Measurements from ENCODE around the gene NEUROG1.

The NEUROG1 gene

DNA sequence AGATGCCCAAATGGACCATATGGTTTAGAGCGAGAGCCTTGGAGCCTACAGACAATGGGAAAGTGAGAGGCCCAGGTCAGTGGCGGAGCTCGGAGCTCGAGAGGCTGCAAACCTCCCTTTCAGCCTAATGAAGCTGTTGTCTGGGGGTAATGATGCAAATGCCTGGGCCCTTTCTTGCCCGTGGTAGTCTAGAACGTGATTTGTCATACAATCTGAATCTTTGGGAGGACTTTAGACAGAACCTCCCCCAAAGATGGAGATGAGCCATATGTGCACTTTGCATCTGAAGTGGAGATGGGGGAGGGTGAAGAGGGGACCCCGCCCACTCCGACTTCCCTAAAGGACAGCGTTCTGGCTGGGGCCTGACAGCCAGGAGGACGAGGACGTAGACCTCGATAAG is 10.3 kb upstream of the NEUROG1 start:
- H3K4me3 ChIP-seq (ENCODE audit: low read depth, low read length) = no peak overlapping the region

DNA sequence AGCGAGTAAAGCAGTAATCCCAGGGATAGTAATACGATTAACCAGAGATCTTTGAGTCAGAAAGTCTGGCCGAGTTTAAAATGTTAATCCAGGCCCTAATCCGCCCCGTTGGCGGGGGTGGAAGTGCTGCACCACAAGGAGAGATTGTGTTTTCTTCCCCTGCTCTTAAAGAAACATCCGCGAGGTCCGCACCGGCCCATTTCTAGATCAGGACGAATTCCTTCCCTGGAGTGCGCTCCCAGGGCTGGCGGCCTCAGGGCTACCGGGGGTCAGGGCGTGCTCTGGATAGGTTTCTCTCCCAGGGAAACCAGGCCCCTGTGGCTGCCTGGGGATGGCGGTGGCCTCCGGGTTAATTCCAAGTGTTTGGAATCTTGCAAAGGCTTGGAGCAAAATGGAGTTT is 9.3 kb upstream of the NEUROG1 start:
- DNase-seq (ENCODE audit: low read depth) = no peak
- no peak overlapping the region for H3K4me3 ChIP-seq (ENCODE audit: low read depth, low read length)
- no peak for TF ChIP-seq CTCF (IDR thresholded peaks at IDR 0.05; ENCODE audit: control insufficient read depth, extremely low read depth, insufficient read depth)

More for the DNA sequence above, 10.3 kb upstream of the NEUROG1 start:
- no peak for TF ChIP-seq CTCF (IDR thresholded peaks at IDR 0.05; ENCODE audit: control insufficient read depth, extremely low read depth, insufficient read depth)
- no peak for DNase-seq (ENCODE audit: low read depth)

DNA sequence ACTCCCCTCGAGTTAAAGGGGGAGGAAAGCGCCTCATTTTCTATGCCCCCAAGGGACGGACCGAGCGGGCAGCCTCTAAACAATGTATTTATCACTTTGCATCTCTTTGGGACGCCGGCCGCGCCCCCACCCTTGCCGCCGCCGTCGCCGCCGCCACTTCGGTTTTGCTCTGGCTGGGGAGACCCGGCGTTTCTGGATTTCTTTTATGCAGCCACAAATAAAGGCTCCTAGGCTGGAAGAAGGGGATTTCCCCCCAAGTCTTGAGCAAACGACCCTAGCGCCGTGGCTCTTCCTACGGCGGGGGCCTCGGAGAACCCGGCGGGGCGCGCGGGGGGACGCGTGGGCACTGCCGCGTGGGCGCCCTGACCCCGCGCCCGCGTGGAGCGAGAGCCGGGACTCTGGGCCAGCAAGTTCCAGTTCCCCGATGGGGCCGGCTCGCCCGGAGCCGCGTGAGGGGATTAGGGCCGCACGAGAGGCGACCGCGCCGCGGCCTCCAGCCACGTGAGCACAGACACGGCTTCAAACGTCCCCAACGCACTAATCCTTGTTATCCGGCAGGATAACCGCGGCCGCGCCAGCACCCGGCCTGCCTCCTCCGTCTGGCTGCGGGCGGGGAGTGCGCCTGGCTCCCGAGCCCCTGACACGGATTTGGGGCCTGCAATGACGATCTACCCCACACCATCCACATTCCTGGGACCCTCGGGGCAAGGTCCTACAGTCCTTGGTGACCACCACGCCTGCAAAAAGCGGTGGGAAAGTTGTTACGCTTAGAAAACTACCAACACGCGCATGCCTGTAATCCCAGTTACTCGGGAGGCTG is 7.9 kb upstream of the NEUROG1 start:
- H3K4me3 ChIP-seq (ENCODE audit: low read depth, low read length) = no peak overlapping the region
- no peak for DNase-seq (ENCODE audit: low read depth)
- no peak for TF ChIP-seq CTCF (IDR thresholded peaks at IDR 0.05; ENCODE audit: control insufficient read depth, extremely low read depth, insufficient read depth)

GRCh38 chr5:135543001-135543484 is 7.3 kb upstream of the NEUROG1 start:
- no peak for TF ChIP-seq CTCF (IDR thresholded peaks at IDR 0.05; ENCODE audit: control insufficient read depth, extremely low read depth, insufficient read depth)
- no peak for DNase-seq (ENCODE audit: low read depth)
- H3K4me3 ChIP-seq (ENCODE audit: low read depth, low read length) = no peak overlapping the region

- DNase-seq (ENCODE audit: low read depth) = no peak
- TF ChIP-seq CTCF (IDR thresholded peaks at IDR 0.05; ENCODE audit: control insufficient read depth, extremely low read depth, insufficient read depth) = no peak
- no peak overlapping the region for H3K4me3 ChIP-seq (ENCODE audit: low read depth, low read length)
These were observed 6.2 kb upstream of the NEUROG1 start for GRCh38 chr5:135541807-135542502.

DNA sequence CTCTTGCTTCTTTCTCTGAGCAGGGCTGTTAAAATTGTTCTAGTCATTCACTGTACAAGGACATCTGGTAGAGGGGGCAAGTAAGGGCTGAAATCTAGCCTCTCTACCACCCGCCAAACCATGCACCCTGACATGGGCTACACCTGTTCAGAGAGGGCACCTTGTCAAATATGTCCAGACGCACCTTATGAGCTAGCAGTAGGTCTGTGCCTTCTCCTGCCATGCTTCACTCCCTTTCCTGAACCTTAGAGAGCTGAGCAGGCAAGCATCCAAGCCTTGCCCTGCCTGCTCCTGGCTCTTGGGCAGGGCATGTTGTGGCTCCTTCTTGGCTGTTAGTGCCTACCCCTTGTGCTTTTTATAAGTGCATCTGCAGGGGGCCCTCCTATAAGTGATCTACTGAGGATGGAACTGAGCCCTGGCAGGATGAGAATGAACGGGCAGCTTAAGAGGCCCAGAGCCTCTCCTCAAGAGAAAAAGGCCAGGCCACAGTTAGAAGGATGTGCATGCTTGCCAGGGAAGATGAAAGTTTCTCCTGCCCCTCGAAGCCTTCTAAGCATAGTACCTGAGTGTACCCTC is 3.8 kb upstream of the NEUROG1 start:
- no peak for DNase-seq (ENCODE audit: low read depth)
- no peak for TF ChIP-seq CTCF (IDR thresholded peaks at IDR 0.05; ENCODE audit: control insufficient read depth, extremely low read depth, insufficient read depth)
- no peak overlapping the region for H3K4me3 ChIP-seq (ENCODE audit: low read depth, low read length)

Measured in LNCaP clone FGC (cell line).